Measurements from ENCODE around the gene KCP. TPM values are rescaled to one million over a fixed set of nuclear protein-coding genes. Genes with fewer than 3 reads are reported as not detected.

The KCP gene
- polyA plus RNA-seq, 1 donor (not counting 4 experiments of a cell fraction or from before 2014, with no cell fraction given): not detected

DNA sequence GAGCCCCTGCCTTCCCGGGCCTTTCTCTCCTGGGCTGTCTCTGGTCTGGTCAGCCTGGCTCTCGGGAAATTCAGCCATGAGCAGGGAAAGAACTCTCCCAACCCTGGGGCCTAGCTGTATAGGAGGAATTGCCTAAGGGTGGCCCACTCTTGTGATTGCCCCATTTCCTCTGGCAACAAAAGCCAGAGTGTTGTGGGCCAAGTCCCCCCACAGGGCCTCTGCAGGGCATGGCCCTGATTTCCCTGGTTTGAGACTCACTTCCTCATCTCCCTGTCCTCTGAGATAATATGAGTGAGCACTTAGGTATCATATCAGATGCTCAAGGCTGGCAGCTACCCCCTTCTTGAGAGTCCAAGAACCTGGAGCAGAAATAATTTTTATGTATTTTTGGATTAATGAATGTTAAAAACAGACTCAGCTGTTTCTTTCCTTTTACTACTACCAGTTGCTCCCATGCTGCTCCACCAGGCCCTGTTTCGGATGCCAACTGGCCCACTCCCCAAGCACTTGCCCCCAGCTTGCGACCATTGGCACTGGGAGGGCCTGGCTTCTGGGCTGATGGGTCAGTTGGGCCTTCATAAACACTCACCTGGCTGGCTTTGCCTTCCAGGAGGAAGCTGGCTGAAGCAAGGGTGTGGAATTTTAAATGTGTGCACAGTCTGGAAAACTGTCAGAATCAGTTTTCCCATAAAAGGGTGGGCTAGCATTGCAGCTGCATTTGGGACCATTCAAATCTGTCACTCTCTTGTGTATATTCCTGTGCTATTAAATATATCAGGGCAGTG is 38.7 kb upstream of the KCP start:
- Histone ChIP-seq H3K4me1 (ENCODE audit: control insufficient read depth, extremely low read depth, insufficient read depth, low read length) (no peaks in the 10 kb centered on the region), H3K9ac (ENCODE audit: control insufficient read depth, extremely low read depth, insufficient read depth, low read length) (no peak overlapping the region), H3K27me3 (ENCODE audit: control insufficient read depth, extremely low read depth, insufficient read depth, low read length) (no peaks in the 10 kb centered on the region), H4K20me1 (ENCODE audit: control insufficient read depth, extremely low read depth, insufficient read depth, low read length) (no peaks in the 10 kb centered on the region), H3K27ac (ENCODE audit: control insufficient read depth, insufficient read depth, low read length) (no peak overlapping the region), H3K4me2 (ENCODE audit: control insufficient read depth, extremely low read depth, insufficient read depth, low read depth, low read length) (no peak overlapping the region), H3K79me2 (ENCODE audit: control insufficient read depth, insufficient read depth, low read length) (no peaks in the 10 kb centered on the region), H3K36me3 (ENCODE audit: control insufficient read depth in 2 of 2, extremely low read depth in 1 of 2, insufficient read depth in 2 of 2, low read length in 2 of 2) (peaks cover 9 to 10% of the 10 kb centered on the region in 2 experiments), H3K9me3 (ENCODE audit: control insufficient read depth, low read depth, low read length) (no peaks in the 10 kb centered on the region), H3K4me3 (ENCODE audit: control insufficient read depth in 2 of 3, extremely low read depth in 1 of 3, insufficient read depth in 2 of 3, low read depth in 1 of 3, low read length in 3 of 3) (no peak overlapping the region), H2AFZ (ENCODE audit: control insufficient read depth, low read length) (no peak overlapping the region), H3K9me1 (ENCODE audit: control insufficient read depth, extremely low read depth, insufficient read depth, low read length) (no peaks in the 10 kb centered on the region)
- DNase-seq (ENCODE audit: low read depth, low spot score) (no peak), FAIRE-seq (no peak)
- TF ChIP-seq, protein P1, sequence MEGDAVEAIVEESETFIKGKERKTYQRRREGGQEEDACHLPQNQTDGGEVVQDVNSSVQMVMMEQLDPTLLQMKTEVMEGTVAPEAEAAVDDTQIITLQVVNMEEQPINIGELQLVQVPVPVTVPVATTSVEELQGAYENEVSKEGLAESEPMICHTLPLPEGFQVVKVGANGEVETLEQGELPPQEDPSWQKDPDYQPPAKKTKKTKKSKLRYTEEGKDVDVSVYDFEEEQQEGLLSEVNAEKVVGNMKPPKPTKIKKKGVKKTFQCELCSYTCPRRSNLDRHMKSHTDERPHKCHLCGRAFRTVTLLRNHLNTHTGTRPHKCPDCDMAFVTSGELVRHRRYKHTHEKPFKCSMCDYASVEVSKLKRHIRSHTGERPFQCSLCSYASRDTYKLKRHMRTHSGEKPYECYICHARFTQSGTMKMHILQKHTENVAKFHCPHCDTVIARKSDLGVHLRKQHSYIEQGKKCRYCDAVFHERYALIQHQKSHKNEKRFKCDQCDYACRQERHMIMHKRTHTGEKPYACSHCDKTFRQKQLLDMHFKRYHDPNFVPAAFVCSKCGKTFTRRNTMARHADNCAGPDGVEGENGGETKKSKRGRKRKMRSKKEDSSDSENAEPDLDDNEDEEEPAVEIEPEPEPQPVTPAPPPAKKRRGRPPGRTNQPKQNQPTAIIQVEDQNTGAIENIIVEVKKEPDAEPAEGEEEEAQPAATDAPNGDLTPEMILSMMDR (optimal IDR thresholded peaks at IDR 0.05 in 1 of 3, IDR thresholded peaks at IDR 0.05 in 1 of 3, conservative IDR thresholded peaks at IDR 0.05 in 1 of 3; ENCODE audit: extremely low read depth in 1 of 3, insufficient read depth in 2 of 3, low read length in 3 of 3): no peak
- no peak for TF ChIP-seq EZH2 (IDR thresholded peaks at IDR 0.05; ENCODE audit: low read length)
- dilution Hi-C loops (cut with MboI; ENCODE audit: extremely low pct_ligation_motif_present, low sequenced_read_pairs): no loop called here

DNA sequence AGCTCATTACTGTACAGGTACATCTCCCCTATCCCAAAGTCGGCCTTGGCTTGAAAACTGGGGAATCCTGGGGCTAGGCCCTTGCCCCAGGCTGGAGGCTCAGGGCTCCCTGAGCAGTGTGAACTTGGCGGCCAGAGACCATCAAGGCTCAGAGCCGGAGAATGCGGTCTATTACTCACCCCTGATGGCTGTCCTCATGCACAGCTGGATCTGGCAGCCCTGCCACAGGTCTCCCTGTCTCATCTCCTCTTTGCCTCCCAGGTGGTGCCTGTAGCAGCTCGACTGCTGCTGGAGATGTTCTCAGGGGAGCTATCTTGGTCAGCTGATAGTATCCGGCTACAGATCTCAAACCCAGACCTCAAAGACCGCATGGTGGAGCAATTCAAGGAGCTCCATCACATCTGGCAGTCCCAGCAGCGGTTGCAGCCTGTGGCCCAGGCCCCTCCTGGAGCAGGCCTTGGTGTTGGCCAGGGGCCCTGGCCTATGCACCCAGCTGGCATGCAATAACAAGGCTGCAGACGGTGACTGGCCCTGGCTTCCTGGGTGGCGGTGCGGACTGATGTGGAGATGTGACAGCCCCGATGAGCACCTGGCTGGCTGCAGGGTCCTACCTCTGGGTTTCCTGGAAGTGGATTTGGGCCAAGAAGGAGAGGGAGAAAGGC is 37.9 kb upstream of the KCP start:
- no peaks in the 10 kb centered on the region for H3K9me1 ChIP-seq (ENCODE audit: control insufficient read depth, extremely low read depth, insufficient read depth, low read length)
- DNase-seq (ENCODE audit: low read depth, low spot score) (no peak), FAIRE-seq (no peak)
- no peak overlapping the region for H3K27ac ChIP-seq (ENCODE audit: control insufficient read depth, insufficient read depth, low read length)
- dilution Hi-C loops (cut with MboI; ENCODE audit: extremely low pct_ligation_motif_present, low sequenced_read_pairs): no loop called here
- no peaks in the 10 kb centered on the region for H4K20me1 ChIP-seq (ENCODE audit: control insufficient read depth, extremely low read depth, insufficient read depth, low read length)
- H3K27me3 ChIP-seq (ENCODE audit: control insufficient read depth, extremely low read depth, insufficient read depth, low read length): no peaks in the 10 kb centered on the region
- H3K36me3 ChIP-seq (ENCODE audit: control insufficient read depth in 2 of 2, extremely low read depth in 1 of 2, insufficient read depth in 2 of 2, low read length in 2 of 2): peaks cover 6 to 10% of the 10 kb centered on the region in 2 experiments
- H3K4me1 ChIP-seq (ENCODE audit: control insufficient read depth, extremely low read depth, insufficient read depth, low read length): no peaks in the 10 kb centered on the region
- no peaks in the 10 kb centered on the region for H3K9me3 ChIP-seq (ENCODE audit: control insufficient read depth, low read depth, low read length)
- no peak overlapping the region for H3K4me3 ChIP-seq (ENCODE audit: control insufficient read depth in 2 of 3, extremely low read depth in 1 of 3, insufficient read depth in 2 of 3, low read depth in 1 of 3, low read length in 3 of 3)
- TF ChIP-seq, protein P1 (optimal IDR thresholded peaks at IDR 0.05 in 1 of 3, IDR thresholded peaks at IDR 0.05 in 1 of 3, conservative IDR thresholded peaks at IDR 0.05 in 1 of 3; ENCODE audit: extremely low read depth in 1 of 3, insufficient read depth in 2 of 3, low read length in 3 of 3): no peak
- TF ChIP-seq EZH2 (IDR thresholded peaks at IDR 0.05; ENCODE audit: low read length): no peak
- H2AFZ ChIP-seq (ENCODE audit: control insufficient read depth, low read length): no peak overlapping the region
- no peak overlapping the region for H3K9ac ChIP-seq (ENCODE audit: control insufficient read depth, extremely low read depth, insufficient read depth, low read length)
- no peaks in the 10 kb centered on the region for H3K79me2 ChIP-seq (ENCODE audit: control insufficient read depth, insufficient read depth, low read length)
- no peak overlapping the region for H3K4me2 ChIP-seq (ENCODE audit: control insufficient read depth, extremely low read depth, insufficient read depth, low read depth, low read length)

Data from keratinocyte (primary cell).